Measurements from ENCODE around the gene PIMREG.
A peak's percentile ranks its signal among the peaks of the same experiment; 100 is the strongest.

Gene PIMREG

DNA sequence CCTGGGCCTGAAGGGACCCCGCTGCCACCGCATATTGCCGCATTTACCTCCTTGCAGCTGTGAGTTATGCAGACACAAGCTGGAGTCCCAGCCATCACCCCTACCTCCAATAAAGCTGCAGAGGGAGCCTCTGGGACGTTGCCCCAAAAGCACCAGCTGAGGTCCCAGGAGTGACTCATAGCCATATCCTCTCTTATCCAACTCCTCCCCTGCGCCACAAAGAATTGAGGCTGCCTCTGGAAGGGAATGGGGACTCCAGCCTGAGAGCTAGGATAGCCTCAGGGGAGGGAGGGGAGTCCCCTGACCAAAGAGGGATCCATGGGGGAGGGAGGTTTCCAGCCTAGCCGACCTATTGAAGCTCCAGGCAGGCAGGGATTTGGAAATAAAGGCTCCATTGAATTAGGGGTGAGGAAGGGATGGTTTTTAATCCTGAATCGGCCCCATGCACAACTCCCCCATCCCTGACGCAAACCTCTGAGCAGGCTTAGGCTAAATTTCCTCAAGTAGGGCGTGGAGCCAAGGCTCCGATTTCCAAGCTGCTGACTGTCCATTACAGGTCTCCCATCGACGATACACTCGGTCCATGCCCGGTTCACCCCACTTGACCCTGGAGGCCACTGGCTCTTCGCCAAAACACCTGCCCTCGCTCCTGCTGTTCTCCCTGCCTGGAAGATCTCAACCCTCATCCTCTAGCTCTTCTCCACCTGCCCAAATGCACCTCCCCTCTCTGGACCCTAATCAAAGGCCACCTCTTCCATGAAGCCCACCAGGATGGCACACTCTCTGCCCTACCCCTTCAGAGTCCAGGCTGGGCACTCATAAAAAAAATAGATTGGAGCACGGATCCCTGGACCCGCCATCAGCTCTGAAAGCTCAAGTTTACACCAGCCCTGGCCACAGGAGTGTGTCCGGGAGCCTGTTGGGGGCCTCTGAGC, 27.5 kb downstream of the PIMREG start:
- Histone ChIP-seq H3K27ac (ENCODE audit: low read depth, low read length) (no peak overlapping the region), H3K4me3 (ENCODE audit: low read length) (no peak overlapping the region), H4K20me1 (ENCODE audit: control insufficient read depth, insufficient read depth, low read depth, low read length) (no peaks in the 10 kb centered on the region), H3K79me2 (ENCODE audit: control insufficient read depth, low read length) (no peaks in the 10 kb centered on the region), H3K36me3 (ENCODE audit: control insufficient read depth, low read length) (no peaks in the 10 kb centered on the region), H3K9me3 (ENCODE audit: control insufficient read depth, insufficient read depth, low read length) (no peaks in the 10 kb centered on the region), H3K4me2 (ENCODE audit: low read length) (no peak overlapping the region), H3F3A (ENCODE audit: control insufficient read depth, insufficient read depth) (no peaks in the 10 kb centered on the region), H3K9me2 (replicated peaks; ENCODE audit: control insufficient read depth, low read length) (no peaks in the 10 kb centered on the region), H3K4me1 (ENCODE audit: control insufficient read depth, low read length) (no peaks in the 10 kb centered on the region), H3K27me3 (ENCODE audit: control insufficient read depth, low read length) (no peaks in the 10 kb centered on the region)
- TF ChIP-seq, protein P1, sequence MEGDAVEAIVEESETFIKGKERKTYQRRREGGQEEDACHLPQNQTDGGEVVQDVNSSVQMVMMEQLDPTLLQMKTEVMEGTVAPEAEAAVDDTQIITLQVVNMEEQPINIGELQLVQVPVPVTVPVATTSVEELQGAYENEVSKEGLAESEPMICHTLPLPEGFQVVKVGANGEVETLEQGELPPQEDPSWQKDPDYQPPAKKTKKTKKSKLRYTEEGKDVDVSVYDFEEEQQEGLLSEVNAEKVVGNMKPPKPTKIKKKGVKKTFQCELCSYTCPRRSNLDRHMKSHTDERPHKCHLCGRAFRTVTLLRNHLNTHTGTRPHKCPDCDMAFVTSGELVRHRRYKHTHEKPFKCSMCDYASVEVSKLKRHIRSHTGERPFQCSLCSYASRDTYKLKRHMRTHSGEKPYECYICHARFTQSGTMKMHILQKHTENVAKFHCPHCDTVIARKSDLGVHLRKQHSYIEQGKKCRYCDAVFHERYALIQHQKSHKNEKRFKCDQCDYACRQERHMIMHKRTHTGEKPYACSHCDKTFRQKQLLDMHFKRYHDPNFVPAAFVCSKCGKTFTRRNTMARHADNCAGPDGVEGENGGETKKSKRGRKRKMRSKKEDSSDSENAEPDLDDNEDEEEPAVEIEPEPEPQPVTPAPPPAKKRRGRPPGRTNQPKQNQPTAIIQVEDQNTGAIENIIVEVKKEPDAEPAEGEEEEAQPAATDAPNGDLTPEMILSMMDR (IDR thresholded peaks at IDR 0.05; ENCODE audit: low read depth, low read length, poor library complexity, severe bottlenecking) = no peak
- no peak for TF ChIP-seq EZH2phosphoT487 (IDR thresholded peaks at IDR 0.05; ENCODE audit: borderline replicate concordance, low read length)

DNA sequence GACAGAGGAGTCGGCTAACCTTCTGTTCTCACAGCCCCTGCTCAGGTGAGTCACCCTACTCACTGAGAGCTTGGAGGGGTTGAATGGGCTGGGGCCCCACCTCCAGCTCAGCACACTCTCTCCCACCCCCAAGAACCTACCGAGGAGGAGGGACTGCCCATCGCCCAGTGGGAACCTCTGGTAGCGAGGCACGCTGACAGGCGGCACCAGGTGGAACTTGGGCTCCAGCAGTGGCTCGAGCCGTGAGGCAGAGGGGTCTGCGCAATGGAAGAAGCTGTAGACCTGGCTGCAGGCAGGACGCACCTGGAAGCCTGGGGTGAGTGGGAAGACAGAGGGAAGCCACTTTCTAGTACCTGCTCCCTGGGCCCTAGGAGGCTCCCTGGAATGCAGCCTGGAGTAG, 28.3 kb downstream of the PIMREG start:
- no peak overlapping the region for H3K4me2 ChIP-seq (ENCODE audit: low read length)
- H4K20me1 ChIP-seq (ENCODE audit: control insufficient read depth, insufficient read depth, low read depth, low read length) = no peaks in the 10 kb centered on the region
- no peaks in the 10 kb centered on the region for H3K9me2 ChIP-seq (replicated peaks; ENCODE audit: control insufficient read depth, low read length)
- no peaks in the 10 kb centered on the region for H3F3A ChIP-seq (ENCODE audit: control insufficient read depth, insufficient read depth)
- H3K9me3 ChIP-seq (ENCODE audit: control insufficient read depth, insufficient read depth, low read length) = no peaks in the 10 kb centered on the region
- H3K27ac ChIP-seq (ENCODE audit: low read depth, low read length) = no peak overlapping the region
- H3K27me3 ChIP-seq (ENCODE audit: control insufficient read depth, low read length) = no peaks in the 10 kb centered on the region
- H3K79me2 ChIP-seq (ENCODE audit: control insufficient read depth, low read length) = no peaks in the 10 kb centered on the region
- H3K36me3 ChIP-seq (ENCODE audit: control insufficient read depth, low read length) = no peaks in the 10 kb centered on the region
- H3K4me3 ChIP-seq (ENCODE audit: low read length) = no peak overlapping the region
- no peak for TF ChIP-seq EZH2phosphoT487 (IDR thresholded peaks at IDR 0.05; ENCODE audit: borderline replicate concordance, low read length)
- TF ChIP-seq, protein P1 (IDR thresholded peaks at IDR 0.05; ENCODE audit: low read depth, low read length, poor library complexity, severe bottlenecking) = no peak
- no peaks in the 10 kb centered on the region for H3K4me1 ChIP-seq (ENCODE audit: control insufficient read depth, low read length)

DNA sequence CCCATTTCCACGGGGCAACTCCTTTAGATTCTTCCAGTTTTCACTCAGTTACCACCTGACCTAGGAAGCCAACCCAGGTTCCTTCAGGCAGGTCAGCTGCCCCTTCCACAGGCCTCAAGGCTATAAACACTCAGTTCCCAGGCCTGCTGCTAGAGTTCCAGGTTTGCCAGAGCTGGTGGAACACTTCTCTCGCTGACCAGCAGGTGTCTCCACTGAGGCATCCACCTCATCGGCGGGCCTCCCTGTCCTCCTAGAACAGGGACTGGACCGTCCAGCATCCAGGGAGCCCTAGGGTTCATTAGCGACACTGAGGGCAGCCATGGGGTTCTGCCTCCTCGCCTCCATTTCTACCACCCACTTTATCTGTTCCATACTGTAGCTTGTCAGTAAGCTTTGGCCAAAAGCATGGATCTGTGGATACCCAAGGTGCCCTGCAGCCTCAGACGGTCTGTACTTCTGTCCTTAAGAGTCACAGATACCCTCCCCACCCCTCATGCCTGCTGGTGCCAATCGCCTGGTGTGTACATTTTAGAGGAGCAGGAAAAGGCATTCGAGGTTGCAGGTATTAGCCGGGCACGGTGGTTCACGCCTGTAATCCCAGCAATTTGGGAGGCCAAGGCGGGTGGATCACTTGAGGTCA, 29.0 kb downstream of the PIMREG start:
- TF ChIP-seq, protein P1 (IDR thresholded peaks at IDR 0.05; ENCODE audit: low read depth, low read length, poor library complexity, severe bottlenecking) = peak; percentile 94
- TF ChIP-seq EZH2phosphoT487 (IDR thresholded peaks at IDR 0.05; ENCODE audit: borderline replicate concordance, low read length) = no peak
- H3K79me2 ChIP-seq (ENCODE audit: control insufficient read depth, low read length) = no peaks in the 10 kb centered on the region
- H3K27ac ChIP-seq (ENCODE audit: low read depth, low read length) = no peak overlapping the region
- no peaks in the 10 kb centered on the region for H3K36me3 ChIP-seq (ENCODE audit: control insufficient read depth, low read length)
- no peaks in the 10 kb centered on the region for H3K9me2 ChIP-seq (replicated peaks; ENCODE audit: control insufficient read depth, low read length)
- H3K9me3 ChIP-seq (ENCODE audit: control insufficient read depth, insufficient read depth, low read length) = no peaks in the 10 kb centered on the region
- H3K4me3 ChIP-seq (ENCODE audit: low read length) = no peak overlapping the region
- no peaks in the 10 kb centered on the region for H3K27me3 ChIP-seq (ENCODE audit: control insufficient read depth, low read length)
- H4K20me1 ChIP-seq (ENCODE audit: control insufficient read depth, insufficient read depth, low read depth, low read length) = no peaks in the 10 kb centered on the region
- no peaks in the 10 kb centered on the region for H3K4me1 ChIP-seq (ENCODE audit: control insufficient read depth, low read length)
- no peaks in the 10 kb centered on the region for H3F3A ChIP-seq (ENCODE audit: control insufficient read depth, insufficient read depth)
- H3K4me2 ChIP-seq (ENCODE audit: low read length) = no peak overlapping the region
